Calu3 (cell line): ENCODE data around the gene DEPDC5. TPM values are rescaled to one million over a fixed set of nuclear protein-coding genes. Genes with fewer than 3 reads are reported as not detected.
A peak's percentile ranks its signal among the peaks of the same experiment; 100 is the strongest.

Experiments used
- BruUV-seq: library from RNA; stranded (reverse); fragments of 400-500 nt; replicated peaks from 2 replicates; lab custom pipeline; 2021; lab: Mats Ljungman, UMichigan
- CTCF ChIA-PET: fragments of 300-600 bp; sonication (Branson Sonifier 250); formaldehyde crosslinking; loops from one replicate; lab custom pipeline; 2022; ENCODE audit warnings: antibody characterized with exemption; lab: Charles Lee
- DNase-seq: peaks from one replicate; pipeline ENCODE4 v3.0.0; 2022
- H3K27ac Mint-ChIP-seq: one replicate; pipeline ENCODE4 v1.8.0; 2022; ENCODE audit warnings: mixed read lengths; ENCODE audit not compliant: unreplicated experiment
- H3K27me3 Mint-ChIP-seq: one replicate; pipeline ENCODE4 v1.8.0; 2022; ENCODE audit warnings: mixed read lengths; ENCODE audit not compliant: unreplicated experiment
- H3K36me3 Mint-ChIP-seq: one replicate; pipeline ENCODE4 v1.8.0; 2022; ENCODE audit warnings: mild to moderate bottlenecking, moderate library complexity, mixed read lengths; ENCODE audit not compliant: insufficient read depth, unreplicated experiment
- H3K4me1 Mint-ChIP-seq: one replicate; pipeline ENCODE4 v1.8.0; 2022; ENCODE audit warnings: mild to moderate bottlenecking, low read depth, mixed read lengths; ENCODE audit not compliant: unreplicated experiment
- H3K4me3 Mint-ChIP-seq: one replicate; pipeline ENCODE4 v1.8.0; 2022; ENCODE audit warnings: mild to moderate bottlenecking, low read depth, moderate library complexity, mixed read lengths; ENCODE audit not compliant: unreplicated experiment
- H3K9me3 Mint-ChIP-seq: one replicate; pipeline ENCODE4 v1.8.0; 2022; ENCODE audit warnings: low read depth, mixed read lengths; ENCODE audit not compliant: unreplicated experiment
- intact Hi-C: fragments of 100-400 bp; cut with micrococcal nuclease; formaldehyde crosslinking; loops from one replicate; pipeline ENCODE4 v1.10.0; 2022; ENCODE audit not compliant: unreplicated experiment
- total RNA-seq: library from RNA; stranded (reverse); gene quantifications from 2 replicates; pipeline ENCODE4 v1.2.3, GENCODE V29; 2022
- TF ChIP-seq, protein P1 (sequence below): fragments of 200-600 bp; IDR thresholded peaks from one replicate; pipeline ENCODE4 v1.8.0; 2022; ENCODE audit warnings: antibody characterized with exemption; ENCODE audit not compliant: unreplicated experiment

Gene DEPDC5
- total RNA-seq, 1 experiment from 2014 or later, result 33.1 TPM

DNA sequence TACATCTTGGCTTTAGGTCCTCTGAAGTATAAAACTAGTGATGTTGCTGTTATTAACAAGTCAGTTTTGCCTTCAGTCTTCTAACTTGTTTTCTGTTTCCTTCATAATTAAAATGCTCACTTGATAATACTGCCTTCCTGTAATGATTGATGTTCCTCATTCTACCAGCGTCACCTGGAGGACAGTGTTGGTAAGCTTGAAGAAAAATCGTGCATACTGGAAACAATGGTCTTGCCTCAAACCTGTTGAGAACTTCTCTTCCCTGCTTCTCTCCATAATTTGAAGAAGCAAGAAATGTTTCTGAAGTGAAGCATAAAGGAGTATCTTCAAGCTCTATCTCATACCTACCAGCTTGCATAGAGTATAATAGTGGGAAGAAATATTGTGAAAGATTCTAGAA is 193.5 kb downstream of the DEPDC5 start:
- CTCF ChIA-PET, result interaction anchor here (0.6 to 1.0 kb wide), 4 partner anchors 23 to 282 kb away, joined by 3 to 5 read pairs (median 4); no protein-coding TSS in a partner anchor
- peaks cover 18% of the 10 kb centered on the region for H3K4me1 Mint-ChIP-seq
- BruUV-seq, result no TSS peak
- peak overlapping the region; percentile 17 for H3K4me3 Mint-ChIP-seq
- TF ChIP-seq, protein P1, sequence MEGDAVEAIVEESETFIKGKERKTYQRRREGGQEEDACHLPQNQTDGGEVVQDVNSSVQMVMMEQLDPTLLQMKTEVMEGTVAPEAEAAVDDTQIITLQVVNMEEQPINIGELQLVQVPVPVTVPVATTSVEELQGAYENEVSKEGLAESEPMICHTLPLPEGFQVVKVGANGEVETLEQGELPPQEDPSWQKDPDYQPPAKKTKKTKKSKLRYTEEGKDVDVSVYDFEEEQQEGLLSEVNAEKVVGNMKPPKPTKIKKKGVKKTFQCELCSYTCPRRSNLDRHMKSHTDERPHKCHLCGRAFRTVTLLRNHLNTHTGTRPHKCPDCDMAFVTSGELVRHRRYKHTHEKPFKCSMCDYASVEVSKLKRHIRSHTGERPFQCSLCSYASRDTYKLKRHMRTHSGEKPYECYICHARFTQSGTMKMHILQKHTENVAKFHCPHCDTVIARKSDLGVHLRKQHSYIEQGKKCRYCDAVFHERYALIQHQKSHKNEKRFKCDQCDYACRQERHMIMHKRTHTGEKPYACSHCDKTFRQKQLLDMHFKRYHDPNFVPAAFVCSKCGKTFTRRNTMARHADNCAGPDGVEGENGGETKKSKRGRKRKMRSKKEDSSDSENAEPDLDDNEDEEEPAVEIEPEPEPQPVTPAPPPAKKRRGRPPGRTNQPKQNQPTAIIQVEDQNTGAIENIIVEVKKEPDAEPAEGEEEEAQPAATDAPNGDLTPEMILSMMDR, result no peak
- H3K36me3 Mint-ChIP-seq, result peaks cover 14% of the 10 kb centered on the region
- intact Hi-C loops, result loop anchor here (5.0 to 10.0 kb wide), 4 partner anchors 52 to 280 kb away; partner anchors contain the start of genes DEPDC5 and PRR14L
- H3K9me3 Mint-ChIP-seq, result no peaks in the 10 kb centered on the region
- peak overlapping the region; percentile 16 for H3K27ac Mint-ChIP-seq
- no peaks in the 10 kb centered on the region for H3K27me3 Mint-ChIP-seq
- DNase-seq, result no peak

DNA sequence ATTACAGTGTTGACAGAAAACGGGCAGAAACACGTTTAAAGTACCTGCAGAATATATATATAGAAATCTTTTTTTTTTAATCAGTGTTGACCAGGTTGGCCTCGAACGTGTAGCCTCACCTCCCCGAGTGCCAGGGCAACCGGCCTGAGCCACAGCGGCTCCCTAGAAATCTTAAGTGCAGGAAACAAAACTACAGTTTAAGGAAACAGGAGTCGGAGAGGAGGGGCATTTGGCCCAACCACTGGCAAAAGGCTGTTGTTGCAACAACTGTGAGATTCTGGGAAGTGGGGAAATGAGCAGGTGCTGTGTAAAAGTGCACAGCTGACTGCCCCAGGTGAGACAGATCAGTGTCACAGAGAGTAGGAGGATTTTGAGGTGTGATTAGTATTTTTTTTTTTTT is 194.2 kb downstream of the DEPDC5 start:
- Mint-ChIP-seq H3K4me3 (no peak overlapping the region), H3K27ac (no peak overlapping the region)

DNA sequence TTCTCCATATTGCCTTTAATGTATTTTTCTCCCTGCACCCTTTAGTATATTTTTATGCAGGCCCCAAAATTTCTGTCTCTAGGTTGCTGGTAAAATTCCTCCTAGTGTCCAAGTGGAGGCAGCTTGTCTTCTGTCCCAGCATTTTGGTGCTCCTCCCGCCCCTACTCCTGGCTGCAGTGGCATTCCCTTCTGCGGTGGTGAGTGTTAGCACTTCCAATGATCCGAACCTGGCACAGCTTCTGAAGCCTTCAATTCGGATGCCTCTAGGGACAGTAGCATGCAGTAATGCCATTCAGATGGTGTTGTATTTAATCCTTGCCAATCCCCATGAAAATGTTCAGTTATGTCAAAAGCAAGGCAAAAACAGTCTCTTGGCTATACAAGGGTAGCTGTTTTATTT is 196.4 kb downstream of the DEPDC5 start:
- Mint-ChIP-seq H3K27me3 (no peaks in the 10 kb centered on the region), H3K4me1 (peaks cover 48% of the 10 kb centered on the region), H3K27ac (no peak overlapping the region), H3K36me3 (peaks cover 14% of the 10 kb centered on the region), H3K9me3 (no peaks in the 10 kb centered on the region), H3K4me3 (no peak overlapping the region)
- TF ChIP-seq, protein P1, result no peak
- no TSS peak for BruUV-seq
- intact Hi-C loops, result no loop called here
- DNase-seq, result no peak
- CTCF ChIA-PET, result interaction anchor here (2.6 kb wide), 1 partner anchor 20 kb away, joined by 10 read pairs; no protein-coding TSS in a partner anchor

More for the DNA sequence above, 194.2 kb downstream of the DEPDC5 start:
- DNase-seq, result no peak
- CTCF ChIA-PET, result interaction anchor here (0.6 kb wide), 2 partner anchors 21 to 127 kb away, joined by 3 to 4 read pairs; no protein-coding TSS in a partner anchor
- H3K9me3 Mint-ChIP-seq, result no peaks in the 10 kb centered on the region
- TF ChIP-seq, protein P1, result no peak
- BruUV-seq, result no TSS peak
- no peaks in the 10 kb centered on the region for H3K27me3 Mint-ChIP-seq
- peaks cover 25% of the 10 kb centered on the region for H3K4me1 Mint-ChIP-seq
- intact Hi-C loops, result loop anchor here (5.0 to 10.0 kb wide), 4 partner anchors 53 to 281 kb away; partner anchors contain the start of genes DEPDC5 and PRR14L
- peaks cover 14% of the 10 kb centered on the region for H3K36me3 Mint-ChIP-seq

DNA sequence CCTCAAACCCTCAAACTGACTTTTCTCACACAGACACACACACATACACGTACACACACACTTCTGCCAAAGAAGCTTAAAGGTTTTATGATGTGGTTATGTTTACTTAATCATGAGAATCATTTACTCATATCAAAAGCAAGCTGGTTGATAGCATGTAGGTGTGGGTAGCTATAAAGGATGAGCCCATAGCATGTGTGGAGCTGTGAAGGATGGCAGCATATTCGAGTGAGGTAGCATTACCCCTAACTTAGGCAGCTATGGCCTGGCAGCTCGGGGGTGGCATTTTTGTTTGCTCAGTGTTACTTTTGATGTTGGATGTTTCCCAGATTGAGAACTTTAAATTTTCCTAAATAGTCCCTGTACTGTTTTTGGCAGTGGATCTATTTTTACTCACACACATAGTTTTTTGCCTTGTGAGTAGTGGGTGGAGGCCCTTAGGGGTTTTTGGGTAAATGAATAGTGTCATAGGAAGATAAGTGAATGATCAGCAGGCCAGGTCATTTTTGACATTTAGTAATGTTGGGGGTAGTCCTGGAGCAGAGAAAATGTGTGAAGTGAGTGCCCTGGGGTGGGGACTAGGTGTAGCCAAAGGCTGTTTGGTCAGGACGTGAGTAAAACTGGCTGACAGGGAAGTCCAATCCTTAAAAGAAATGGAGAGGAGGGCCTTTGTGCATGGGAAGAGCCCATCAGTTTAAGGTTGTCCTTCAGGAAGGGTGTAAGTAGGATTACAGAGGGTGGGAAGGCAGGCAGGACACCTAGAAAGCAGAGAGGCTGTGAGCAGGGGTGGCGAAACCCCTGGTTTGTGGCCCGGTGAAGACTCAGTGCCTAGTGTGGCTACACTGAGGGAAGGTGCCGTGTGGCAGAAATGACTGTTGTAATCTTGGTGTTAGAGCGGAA is 197.6 kb downstream of the DEPDC5 start:
- Mint-ChIP-seq H3K9me3 (no peaks in the 10 kb centered on the region), H3K4me1 (peaks cover 48% of the 10 kb centered on the region), H3K36me3 (peaks cover 14% of the 10 kb centered on the region), H3K27me3 (no peaks in the 10 kb centered on the region), H3K27ac (peak overlapping the region; percentile 56), H3K4me3 (peak overlapping the region; percentile 8)
- TF ChIP-seq, protein P1, result no peak
- no TSS peak for BruUV-seq
- CTCF ChIA-PET, result interaction anchor here (2.6 kb wide), 1 partner anchor 19 kb away, joined by 10 read pairs; no protein-coding TSS in a partner anchor
- intact Hi-C loops, result no loop called here
- no peak for DNase-seq
